Common myeloid progenitor, CD34-positive (primary cell): ENCODE data around the gene NANS.
A peak's percentile ranks its signal among the peaks of the same experiment; 100 is the strongest.
"Not testable (repeated sequence)": the region's sequence is repeated elsewhere in the genome, so short reads cannot be mapped to it uniquely, and the experiment has no call there.

Experiments
- CTCF ChIA-PET: fragments of 350-600 bp; sonication (Branson Sonifier 250); formaldehyde crosslinking; loops from one replicate; lab custom pipeline; 2021; ENCODE audit warnings: antibody characterized with exemption; lab: Charles Lee
- POLR2A ChIA-PET: fragments of 350-600 bp; sonication (Branson Sonifier 250); formaldehyde crosslinking; loops from one replicate; lab custom pipeline; 2021; ENCODE audit warnings: antibody characterized with exemption; lab: Charles Lee
- DNase-seq, 3 donors: peaks; one replicate each; pipeline versions ENCODE4 v3.0.0 to v3.0.0-alpha.2; 2013
- H3K27ac ChIP-seq, 2 experiments: 1 replicate in 1 of 2; 2 replicates in 1 of 2; pipeline ENCODE4 v1.7.0; 2013; ENCODE audit warnings: inconsistent platforms in 2 of 2, low read length in 2 of 2, mild to moderate bottlenecking in 2 of 2, low read depth in 1 of 2, moderate library complexity in 1 of 2; ENCODE audit not compliant: severe bottlenecking in 2 of 2, insufficient read depth in 1 of 2, poor library complexity in 1 of 2
- H3K27me3 ChIP-seq, 5 experiments: replicated peaks in 2 of 5; 1 replicate in 3 of 5; 2 replicates in 2 of 5; pipeline versions ENCODE4 v1.6.1 to v1.7.0; 2013; ENCODE audit warnings: low read length in 4 of 5, mild to moderate bottlenecking in 2 of 5, moderate library complexity in 2 of 5, inconsistent platforms in 1 of 5; ENCODE audit not compliant: insufficient read depth in 5 of 5, control insufficient read depth in 4 of 5
- H3K36me3 ChIP-seq, 4 experiments: 1 replicate in 2 of 4; 2 replicates in 2 of 4; pipeline versions ENCODE4 v1.6.1 to v1.7.0; 2013; ENCODE audit warnings: low read length in 3 of 4, control low read depth in 1 of 4, mild to moderate bottlenecking in 1 of 4; ENCODE audit not compliant: control insufficient read depth in 4 of 4, insufficient read depth in 4 of 4
- H3K4me1 ChIP-seq, 4 experiments: 1 replicate in 3 of 4; 2 replicates in 1 of 4; pipeline versions ENCODE4 v1.6.1 to v1.7.1; 2013; ENCODE audit warnings: low read length in 3 of 4, mild to moderate bottlenecking in 3 of 4, control low read depth in 1 of 4, inconsistent platforms in 1 of 4, moderate library complexity in 1 of 4; ENCODE audit not compliant: control insufficient read depth in 4 of 4, insufficient read depth in 4 of 4; ENCODE audit errors: control extremely low read depth in 1 of 4
- H3K4me3 ChIP-seq, 7 experiments: 1 replicate in 4 of 7; 2 replicates in 3 of 7; pipeline versions ENCODE4 v1.5.1 to v1.7.0; 2013; ENCODE audit warnings: mild to moderate bottlenecking in 7 of 7, low read length in 6 of 7, moderate library complexity in 6 of 7, inconsistent platforms in 2 of 7, low read depth in 2 of 7, control low read depth in 1 of 7; ENCODE audit not compliant: insufficient read depth in 4 of 7, control insufficient read depth in 1 of 7; ENCODE audit errors: extremely low read depth in 1 of 7
- H3K9me3 ChIP-seq, 5 experiments: 1 replicate in 4 of 5; 2 replicates in 1 of 5; pipeline versions ENCODE4 v1.6.1 to v1.7.1; 2013; ENCODE audit warnings: low read length in 4 of 5, mild to moderate bottlenecking in 2 of 5, inconsistent platforms in 1 of 5, low read depth in 1 of 5, moderate library complexity in 1 of 5; ENCODE audit not compliant: control insufficient read depth in 4 of 5, insufficient read depth in 2 of 5; ENCODE audit errors: control extremely low read depth in 1 of 5
- WGBS: methylation state at CpG from one replicate; pipeline ENCODE4 v1.1.5; 2013; ENCODE audit not compliant: insufficient coverage; 5-methylcytosine and 5-hydroxymethylcytosine counted together

Gene NANS

DNA sequence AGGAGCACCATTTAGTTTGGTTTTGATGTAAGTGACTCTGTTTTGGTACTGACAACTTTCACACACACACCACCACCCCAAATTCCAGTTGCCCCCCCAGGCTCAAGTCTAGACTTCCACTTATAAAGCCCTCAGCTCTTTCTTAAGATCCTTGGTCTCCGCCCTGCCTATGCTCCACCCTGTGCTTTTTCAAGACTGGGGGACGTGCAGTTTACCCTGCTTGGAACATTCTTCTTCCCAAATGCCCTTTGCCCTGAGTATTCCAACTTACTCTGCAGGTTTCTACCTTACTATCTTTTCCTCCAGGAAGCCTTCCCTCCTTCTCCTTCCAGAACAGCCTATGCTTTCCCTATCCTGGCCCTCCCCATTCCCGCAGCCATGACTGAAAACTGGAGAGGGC is 63.9 kb downstream of the NANS start:
- Histone ChIP-seq H3K36me3 (peaks cover 0 to 5% (median 0%) of the 10 kb centered on the region in 4 experiments), H3K9me3 (no peaks in the 10 kb centered on the region), H3K27ac (no peak overlapping the region), H3K4me3 (no peak overlapping the region), H3K27me3 (no peaks in the 10 kb centered on the region), H3K4me1 (peaks cover 7 to 38% (median 25%) of the 10 kb centered on the region in 4 experiments)
- 93% methylated on average over 2 of the region's 3 CpGs for WGBS
- no peak for DNase-seq
- ChIA-PET CTCF (interaction anchor here (0.8 to 1.9 kb wide), 7 partner anchors 10 to 143 kb away, joined by 3 to 7 read pairs (median 4); no protein-coding TSS in a partner anchor), POLR2A (interaction anchor here (1.2 kb wide), 1 partner anchor 17 kb away, joined by 3 read pairs; no protein-coding TSS in a partner anchor)

DNA sequence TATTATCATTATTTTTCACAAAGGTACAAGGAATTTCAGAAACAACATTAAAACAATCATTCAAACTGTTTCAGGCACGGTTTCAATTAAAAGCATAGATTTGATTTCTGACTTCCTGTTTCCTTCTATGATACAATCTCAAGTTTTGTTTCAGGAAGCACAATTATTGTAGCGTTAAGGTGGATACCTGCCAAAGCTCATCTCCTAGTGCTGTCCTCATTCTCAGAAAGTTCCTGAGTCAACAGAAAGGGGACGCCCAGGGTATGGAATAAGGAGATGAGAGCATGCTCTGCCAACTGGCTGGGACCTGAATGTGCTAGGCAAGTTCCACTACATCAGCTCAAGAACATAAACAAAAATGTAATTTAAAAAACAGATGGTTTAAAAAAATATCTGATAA is 64.5 kb downstream of the NANS start:
- H3K4me3 ChIP-seq, result no peak overlapping the region
- no peak overlapping the region for H3K27ac ChIP-seq
- 0% methylated on average over 1 of the region's 3 CpGs for WGBS
- ChIA-PET POLR2A (interaction anchor here (1.2 kb wide), 1 partner anchor 18 kb away, joined by 3 read pairs; no protein-coding TSS in a partner anchor), CTCF (interaction anchor here (0.8 to 1.9 kb wide), 12 partner anchors 10 to 143 kb away, joined by 3 to 7 read pairs (median 4); no protein-coding TSS in a partner anchor)
- peaks cover 7 to 38% (median 25%) of the 10 kb centered on the region in 4 experiments for H3K4me1 ChIP-seq
- peak in 2 of 3 donors; percentile 32 to 49 for DNase-seq
- peaks cover 0 to under 1% (median 0%) of the 10 kb centered on the region in 4 experiments for H3K36me3 ChIP-seq
- H3K9me3 ChIP-seq, result no peaks in the 10 kb centered on the region
- no peaks in the 10 kb centered on the region for H3K27me3 ChIP-seq

DNA sequence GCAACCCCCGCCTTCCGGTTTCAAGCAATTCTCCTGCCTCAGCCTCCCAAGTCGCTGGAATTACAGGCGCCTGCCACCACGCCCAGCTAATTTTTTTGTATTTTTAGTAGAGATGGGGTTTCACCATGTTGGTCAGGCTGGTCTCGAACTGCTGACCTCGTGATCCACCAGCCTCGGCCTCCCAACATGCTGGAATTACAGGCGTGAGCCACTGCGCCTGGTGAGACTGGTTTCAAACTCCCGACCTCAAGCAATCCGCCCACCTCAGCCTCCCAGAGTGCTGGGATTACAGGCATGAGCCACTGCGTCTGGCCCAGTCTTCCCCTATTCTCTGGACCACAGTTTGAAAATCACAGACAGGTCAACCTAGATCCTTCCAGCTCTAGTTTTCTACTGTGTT is 67.6 kb downstream of the NANS start:
- H3K4me3 ChIP-seq, POLR2A ChIA-PET, H3K9me3 ChIP-seq, H3K36me3 ChIP-seq, H3K27me3 ChIP-seq, DNase-seq, H3K27ac ChIP-seq: not testable (repeated sequence)
- CTCF ChIA-PET, result interaction anchor here (0.5 to 1.3 kb wide), 2 partner anchors 15 to 29 kb away, joined by 3 read pairs; no protein-coding TSS in a partner anchor
- 95% methylated on average over 12 of the region's 13 CpGs for WGBS
- H3K4me1 ChIP-seq, result peaks cover 7 to 22% (median 14%) of the 10 kb centered on the region in 4 experiments

DNA sequence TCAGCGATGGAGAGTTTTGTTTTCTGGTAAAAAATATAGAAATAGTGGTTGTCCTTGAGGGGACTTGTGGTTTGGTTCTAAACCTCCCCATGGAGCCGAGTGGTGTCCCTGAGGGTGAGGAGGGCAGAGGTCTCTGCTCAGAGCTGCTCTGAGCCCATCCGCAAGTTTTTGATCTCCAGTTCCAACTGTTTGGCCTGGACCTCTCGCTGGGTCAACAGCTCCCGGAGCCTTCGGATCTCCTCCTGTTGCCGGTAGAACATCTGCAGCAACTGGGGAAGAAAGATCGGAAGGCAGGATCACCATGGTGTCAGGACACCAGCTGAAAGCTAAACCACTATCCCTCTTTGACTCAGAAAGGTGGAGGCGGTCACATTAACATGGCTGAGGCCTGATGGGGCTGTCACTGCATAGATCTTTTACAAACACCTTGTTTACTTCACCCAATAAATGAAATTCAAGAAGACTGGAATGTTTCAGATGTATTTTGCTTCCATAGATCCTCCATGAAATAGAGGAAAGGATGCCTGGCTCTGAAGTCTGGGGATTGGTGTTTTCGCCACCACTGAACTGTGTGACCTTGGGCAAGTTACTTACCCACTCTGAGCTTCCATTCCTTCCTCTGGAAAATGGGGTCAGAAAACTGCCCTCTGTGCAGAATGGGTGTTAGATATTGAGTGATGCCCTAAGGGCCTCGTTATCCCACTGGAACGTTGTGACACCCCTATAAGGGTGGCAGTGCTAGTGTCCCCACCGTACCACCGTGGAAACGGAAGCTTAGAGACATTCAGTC is 68.3 kb downstream of the NANS start:
- CTCF ChIA-PET, result interaction anchor here (1.3 kb wide), 1 partner anchor 15 kb away, joined by 3 read pairs; no protein-coding TSS in a partner anchor
- H3K9me3 ChIP-seq, result no peaks in the 10 kb centered on the region
- 98% methylated on average over 11 of the region's 15 CpGs for WGBS
- peaks cover 7 to 23% (median 12%) of the 10 kb centered on the region in 4 experiments for H3K4me1 ChIP-seq
- no peak for DNase-seq
- H3K27me3 ChIP-seq, result no peaks in the 10 kb centered on the region
- no peak overlapping the region for H3K27ac ChIP-seq
- POLR2A ChIA-PET, result no interaction called here
- H3K36me3 ChIP-seq, result peaks cover 0 to 8% (median 1%) of the 10 kb centered on the region in 4 experiments
- no peak overlapping the region for H3K4me3 ChIP-seq

DNA sequence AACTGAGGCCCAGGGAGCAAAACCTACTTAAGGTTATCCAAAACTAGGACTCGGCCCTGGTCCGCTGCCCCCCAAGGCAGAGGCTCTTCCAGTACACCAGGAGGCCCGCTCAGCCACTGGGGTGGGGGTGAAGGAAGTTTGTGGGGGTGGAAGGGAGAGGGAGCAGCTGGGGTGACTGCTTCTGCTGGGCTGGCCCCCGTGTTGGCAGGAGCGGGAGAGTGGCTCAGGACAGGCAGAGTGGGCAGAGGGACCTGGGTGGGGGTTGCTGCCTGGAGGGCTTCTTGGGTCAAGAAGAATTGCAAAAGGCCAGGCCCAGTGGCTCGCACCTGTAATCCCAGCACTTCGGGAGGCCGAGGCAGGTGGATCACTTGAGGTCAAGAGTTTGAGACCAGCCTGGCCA is 70.7 kb downstream of the NANS start:
- CTCF ChIA-PET, result interaction anchor here (0.7 to 1.3 kb wide), 2 partner anchors 24 to 65 kb away, joined by 3 read pairs; no protein-coding TSS in a partner anchor
- no peaks in the 10 kb centered on the region for H3K27me3 ChIP-seq
- 100% methylated on average over 3 of the region's 8 CpGs for WGBS
- peaks cover 0 to 8% (median 1%) of the 10 kb centered on the region in 4 experiments for H3K36me3 ChIP-seq
- no peaks in the 10 kb centered on the region for H3K9me3 ChIP-seq
- H3K4me1 ChIP-seq, result peaks cover 0 to 9% (median 0%) of the 10 kb centered on the region in 4 experiments
- no peak overlapping the region for H3K27ac ChIP-seq
- no peak overlapping the region for H3K4me3 ChIP-seq
- no peak for DNase-seq
- POLR2A ChIA-PET, result no interaction called here

DNA sequence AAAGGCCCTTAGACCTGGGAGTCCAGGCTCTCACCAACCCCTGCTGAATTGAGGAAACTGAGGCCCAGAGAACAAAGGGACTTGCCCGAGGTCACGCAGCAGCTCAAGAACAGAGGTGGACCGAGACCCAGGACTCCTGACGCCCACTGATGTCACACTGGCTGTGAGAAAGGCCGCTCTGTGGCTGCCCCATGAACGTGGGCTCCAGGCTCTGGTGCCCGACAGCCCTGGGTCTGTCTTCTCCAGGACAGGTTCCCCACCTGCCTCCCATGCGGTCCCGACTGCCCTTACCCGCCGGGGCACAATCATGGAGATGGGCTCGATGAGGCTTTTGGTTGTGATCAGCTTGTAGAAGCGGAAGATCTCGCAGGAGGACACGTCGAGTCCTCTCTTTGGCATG is 71.8 kb downstream of the NANS start:
- no peaks in the 10 kb centered on the region for H3K9me3 ChIP-seq
- H3K27me3 ChIP-seq, result no peaks in the 10 kb centered on the region
- no peak for DNase-seq
- no peak overlapping the region for H3K4me3 ChIP-seq
- peaks cover 0 to 8% (median 1%) of the 10 kb centered on the region in 4 experiments for H3K36me3 ChIP-seq
- H3K27ac ChIP-seq, result no peak overlapping the region
- CTCF ChIA-PET, result interaction anchor here (0.6 kb wide), 1 partner anchor 27 kb away, joined by 3 read pairs; no protein-coding TSS in a partner anchor
- POLR2A ChIA-PET, result no interaction called here
- H3K4me1 ChIP-seq, result peaks cover 0 to 9% (median 0%) of the 10 kb centered on the region in 4 experiments
- 96% methylated on average over 16 of the region's 16 CpGs for WGBS
